ENCODE measurements around the gene ADAM29. TPM values are rescaled to one million over a fixed set of nuclear protein-coding genes. Genes with fewer than 3 reads are reported as not detected.
A peak's percentile ranks its signal among the peaks of the same experiment; 100 is the strongest.
"Not testable (repeated sequence)": the region's sequence is repeated elsewhere in the genome, so short reads cannot be mapped to it uniquely, and the experiment has no call there.

ADAM29 gene
- total RNA-seq, 1 donor from 2014 or later = not detected

GRCh38 chr4:174989791-174990190, 71.6 kb downstream of the ADAM29 start:
- TF ChIP-seq, protein P1, sequence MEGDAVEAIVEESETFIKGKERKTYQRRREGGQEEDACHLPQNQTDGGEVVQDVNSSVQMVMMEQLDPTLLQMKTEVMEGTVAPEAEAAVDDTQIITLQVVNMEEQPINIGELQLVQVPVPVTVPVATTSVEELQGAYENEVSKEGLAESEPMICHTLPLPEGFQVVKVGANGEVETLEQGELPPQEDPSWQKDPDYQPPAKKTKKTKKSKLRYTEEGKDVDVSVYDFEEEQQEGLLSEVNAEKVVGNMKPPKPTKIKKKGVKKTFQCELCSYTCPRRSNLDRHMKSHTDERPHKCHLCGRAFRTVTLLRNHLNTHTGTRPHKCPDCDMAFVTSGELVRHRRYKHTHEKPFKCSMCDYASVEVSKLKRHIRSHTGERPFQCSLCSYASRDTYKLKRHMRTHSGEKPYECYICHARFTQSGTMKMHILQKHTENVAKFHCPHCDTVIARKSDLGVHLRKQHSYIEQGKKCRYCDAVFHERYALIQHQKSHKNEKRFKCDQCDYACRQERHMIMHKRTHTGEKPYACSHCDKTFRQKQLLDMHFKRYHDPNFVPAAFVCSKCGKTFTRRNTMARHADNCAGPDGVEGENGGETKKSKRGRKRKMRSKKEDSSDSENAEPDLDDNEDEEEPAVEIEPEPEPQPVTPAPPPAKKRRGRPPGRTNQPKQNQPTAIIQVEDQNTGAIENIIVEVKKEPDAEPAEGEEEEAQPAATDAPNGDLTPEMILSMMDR (IDR thresholded peaks at IDR 0.05; ENCODE audit: insufficient read depth, low read length, severe bottlenecking) = no peak
- no peaks in the 10 kb centered on the region for H3K27me3 ChIP-seq (ENCODE audit: control insufficient read depth, insufficient read depth, low read length)
- H3K4me3 ChIP-seq (ENCODE audit: low read depth, low read length) = no peak overlapping the region
- no peak for FAIRE-seq
- H3K36me3 ChIP-seq (ENCODE audit: control insufficient read depth, insufficient read depth, low read length) = no peaks in the 10 kb centered on the region
- no peak for DNase-seq (ENCODE audit: low read depth)

DNA sequence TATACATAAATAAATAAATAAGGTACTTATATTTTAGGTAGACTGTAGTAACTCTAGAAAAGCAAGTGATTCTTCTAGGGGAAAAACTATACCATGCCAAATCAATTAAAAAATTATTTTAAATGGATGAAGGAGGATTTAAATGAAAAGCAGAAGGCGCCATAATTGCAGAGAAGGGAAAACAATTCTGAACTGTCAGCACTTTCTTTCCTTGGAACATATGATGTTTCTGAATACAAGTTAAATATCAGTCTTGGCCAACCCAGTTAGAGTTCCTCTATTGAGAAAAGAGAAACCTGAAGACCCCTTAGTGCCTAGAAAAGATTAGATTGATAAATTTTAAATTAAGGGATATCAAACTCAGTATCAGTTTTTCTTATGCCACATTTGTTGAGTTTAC, 75.8 kb downstream of the ADAM29 start:
- no peak overlapping the region for H3K4me3 ChIP-seq (ENCODE audit: low read depth, low read length)
- no peaks in the 10 kb centered on the region for H3K27me3 ChIP-seq (ENCODE audit: control insufficient read depth, insufficient read depth, low read length)
- DNase-seq (ENCODE audit: low read depth) (no peak), FAIRE-seq (no peak)
- TF ChIP-seq, protein P1 (IDR thresholded peaks at IDR 0.05; ENCODE audit: insufficient read depth, low read length, severe bottlenecking) = no peak
- H3K36me3 ChIP-seq (ENCODE audit: control insufficient read depth, insufficient read depth, low read length) = no peaks in the 10 kb centered on the region

DNA sequence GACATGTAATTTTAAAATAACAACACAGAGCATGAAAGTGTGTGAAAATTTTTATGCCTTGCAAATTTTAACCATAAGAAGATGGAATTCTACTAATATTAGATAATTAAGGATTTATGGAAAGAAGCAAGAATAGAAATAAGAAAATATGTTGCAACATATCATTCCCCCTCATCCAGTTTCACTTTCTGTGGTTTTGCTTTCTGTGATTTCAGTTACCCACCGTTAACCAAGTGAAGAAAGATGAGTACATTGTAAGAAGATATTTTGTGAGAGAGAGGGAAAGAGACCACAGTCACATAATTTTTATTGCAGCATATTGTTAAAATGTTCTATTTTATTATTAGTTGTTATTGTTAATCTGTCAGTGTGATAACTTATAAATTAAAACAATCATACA, 77.9 kb downstream of the ADAM29 start:
- no peaks in the 10 kb centered on the region for H3K36me3 ChIP-seq (ENCODE audit: control insufficient read depth, insufficient read depth, low read length)
- DNase-seq (ENCODE audit: low read depth) = no peak
- FAIRE-seq = no peak
- H3K27me3 ChIP-seq (ENCODE audit: control insufficient read depth, insufficient read depth, low read length) = no peaks in the 10 kb centered on the region
- TF ChIP-seq, protein P1 (IDR thresholded peaks at IDR 0.05; ENCODE audit: insufficient read depth, low read length, severe bottlenecking) = no peak
- H3K4me3 ChIP-seq (ENCODE audit: low read depth, low read length) = no peak overlapping the region

GRCh38 chr4:174999407-174999806, 81.2 kb downstream of the ADAM29 start:
- no peak for FAIRE-seq
- Histone ChIP-seq H3K27me3 (ENCODE audit: control insufficient read depth, insufficient read depth, low read length) (no peaks in the 10 kb centered on the region), H3K4me3 (ENCODE audit: low read depth, low read length) (no peak overlapping the region), H3K36me3 (ENCODE audit: control insufficient read depth, insufficient read depth, low read length) (no peaks in the 10 kb centered on the region)
- TF ChIP-seq, protein P1 (IDR thresholded peaks at IDR 0.05; ENCODE audit: insufficient read depth, low read length, severe bottlenecking) = no peak
- peak; percentile 69 for DNase-seq (ENCODE audit: low read depth)

- TF ChIP-seq, protein P1 (IDR thresholded peaks at IDR 0.05; ENCODE audit: insufficient read depth, low read length, severe bottlenecking) = no peak
- H3K4me3 ChIP-seq (ENCODE audit: low read depth, low read length) = no peak overlapping the region
- DNase-seq (ENCODE audit: low read depth) (no peak), FAIRE-seq (no peak)
- no peaks in the 10 kb centered on the region for H3K36me3 ChIP-seq (ENCODE audit: control insufficient read depth, insufficient read depth, low read length)
- no peaks in the 10 kb centered on the region for H3K27me3 ChIP-seq (ENCODE audit: control insufficient read depth, insufficient read depth, low read length)
Measured at GRCh38 chr4:175017751-175018150, 99.6 kb downstream of the ADAM29 start.

GRCh38 chr4:175019447-175019846, 101.3 kb downstream of the ADAM29 start:
- H3K36me3 ChIP-seq (ENCODE audit: control insufficient read depth, insufficient read depth, low read length); DNase-seq (ENCODE audit: low read depth); H3K4me3 ChIP-seq (ENCODE audit: low read depth, low read length); FAIRE-seq; H3K27me3 ChIP-seq (ENCODE audit: control insufficient read depth, insufficient read depth, low read length): not testable (repeated sequence)

Other genes starting within 250 kb of the ADAM29 start
- not detected in 2 replicates for gene GLRA3, start 89.1 kb upstream of the ADAM29 start, total RNA-seq

All from bronchial epithelial cell (primary cell).